ENCODE data around the gene ARHGEF6.

- no peak for TF ChIP-seq POLR2AphosphoS5 (IDR thresholded peaks at IDR 0.05)
- TF ChIP-seq POLR2A (IDR thresholded peaks at IDR 0.05): no peak
Observed at GRCh38 chrX:136735601-136736000, 45.1 kb downstream of the ARHGEF6 start.

Data from breast epithelium (tissue), 3 donors.